ENCODE data around the gene ZNF665.
"Not testable (repeated sequence)": the region's sequence is repeated elsewhere in the genome, so short reads cannot be mapped to it uniquely, and the experiment has no call there.

ZNF665 gene

DNA sequence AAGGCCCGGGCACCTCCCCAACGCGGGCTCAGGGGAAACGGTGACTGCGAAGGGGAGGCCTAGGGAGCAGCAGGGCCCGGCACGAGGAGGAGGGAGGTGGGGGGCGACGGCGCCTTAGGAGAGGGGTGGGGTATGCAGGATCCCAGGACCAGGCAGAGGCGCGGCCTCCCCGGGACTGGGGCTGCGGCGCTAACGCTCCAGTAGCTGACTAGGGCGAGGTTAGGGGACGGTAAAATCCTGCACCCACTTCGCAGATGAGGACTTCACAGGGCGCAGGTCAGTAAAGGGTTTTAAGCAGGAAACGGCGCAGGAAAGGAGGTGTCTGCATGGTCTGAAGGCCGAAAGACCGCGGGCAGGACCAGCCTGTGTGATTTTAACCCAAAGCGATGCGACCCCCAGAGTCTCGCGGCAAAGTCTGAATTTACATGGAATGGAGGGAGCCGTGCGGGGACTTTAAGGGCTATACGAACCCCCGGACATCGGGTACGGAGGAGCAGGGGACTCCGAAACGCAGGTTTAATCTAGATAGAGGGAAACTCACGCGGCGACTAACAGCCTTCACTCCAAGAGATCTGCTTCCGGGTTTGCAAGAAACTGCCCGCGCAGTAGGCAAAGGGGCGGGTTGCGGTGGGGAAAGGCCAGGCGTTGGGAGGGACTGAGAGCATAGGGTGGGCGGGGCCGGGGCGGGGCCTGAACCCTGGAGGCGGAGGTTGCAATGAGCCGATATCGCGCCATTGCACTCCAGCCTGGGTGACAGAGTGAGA lies at the start of gene ZNF665:
TSS of gene ZNF665 (minus strand) at position 588 of the 764 bp plus-strand sequence. CDS start 10,460 bp downstream, outside the sequence.
- peak; percentile 73 for DNase-seq (ENCODE audit: low read depth)

DNA sequence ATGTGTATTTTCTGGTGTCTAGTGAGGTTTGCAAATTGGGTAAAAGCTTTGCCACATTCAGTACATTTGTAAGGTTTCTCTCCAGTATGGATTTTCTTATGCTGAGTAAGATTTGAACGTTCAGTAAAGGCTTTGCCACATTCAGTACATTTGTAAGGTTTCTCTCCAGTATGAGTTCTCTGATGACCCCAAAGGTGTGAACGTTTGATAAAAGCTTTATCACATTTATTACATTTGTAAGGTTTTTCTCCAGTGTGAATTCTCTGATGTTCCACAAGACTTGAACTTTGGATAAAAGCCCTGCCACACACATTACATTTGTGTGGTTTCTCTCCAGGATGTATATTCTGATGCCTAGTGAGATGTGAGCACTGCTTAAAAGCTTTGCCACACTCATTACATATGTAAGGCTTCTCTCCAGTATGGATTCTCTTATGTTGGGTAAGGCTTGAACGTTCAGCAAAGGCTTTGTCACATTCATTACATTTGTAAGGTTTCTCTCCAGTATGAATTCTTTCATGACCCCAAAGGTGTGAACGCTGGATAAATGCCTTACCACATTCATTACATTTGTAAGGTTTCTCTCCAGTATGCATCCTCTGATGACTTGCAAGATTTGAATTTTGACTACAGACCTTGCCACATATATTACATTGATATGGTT lies 44.1 kb upstream of the ZNF665 start:
- DNase-seq (ENCODE audit: low read depth) = no peak

DNA sequence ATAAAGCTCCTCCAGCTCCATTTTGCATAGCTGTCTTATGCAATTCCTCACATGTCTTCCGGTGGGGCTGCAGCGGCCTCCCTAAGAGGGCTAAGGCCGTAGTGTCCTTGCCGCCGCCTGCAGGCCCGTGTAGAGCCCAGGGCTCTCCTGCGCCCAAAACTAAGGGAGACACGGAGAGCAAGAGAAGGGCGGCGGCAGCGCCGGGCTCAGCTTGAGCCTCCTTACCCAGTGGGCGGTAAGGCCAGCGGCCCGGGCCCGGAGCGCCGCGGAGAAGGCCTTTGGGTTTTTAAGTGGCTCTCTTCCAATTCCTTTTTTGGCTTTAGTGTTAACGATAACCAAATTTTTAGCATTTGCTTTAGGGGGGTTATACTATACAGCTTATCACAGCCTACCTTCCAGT lies 31.4 kb upstream of the ZNF665 start:
- no peak for DNase-seq (ENCODE audit: low read depth)

DNA sequence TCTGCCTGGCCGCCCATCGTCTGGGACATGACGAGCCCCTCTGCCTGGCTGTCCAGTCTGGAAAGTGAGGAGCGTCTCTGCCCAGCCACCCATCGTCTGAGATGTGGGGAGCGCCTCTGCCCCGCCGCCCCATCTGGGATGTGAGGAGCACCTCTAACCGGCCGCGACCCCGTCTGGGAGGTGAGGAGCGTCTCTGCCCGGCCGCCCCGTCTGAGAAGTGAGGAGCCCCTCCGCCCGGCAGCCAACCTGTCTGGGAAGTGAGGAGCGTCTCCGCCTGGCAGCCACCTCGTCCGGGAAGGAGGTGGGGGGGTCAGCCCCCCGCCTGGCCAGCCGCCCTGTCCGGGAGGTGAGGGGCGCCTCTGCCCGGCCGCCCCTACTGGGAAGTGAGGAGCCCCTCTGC lies 29.6 kb upstream of the ZNF665 start:
- DNase-seq (ENCODE audit: low read depth) = not testable (repeated sequence)

DNA sequence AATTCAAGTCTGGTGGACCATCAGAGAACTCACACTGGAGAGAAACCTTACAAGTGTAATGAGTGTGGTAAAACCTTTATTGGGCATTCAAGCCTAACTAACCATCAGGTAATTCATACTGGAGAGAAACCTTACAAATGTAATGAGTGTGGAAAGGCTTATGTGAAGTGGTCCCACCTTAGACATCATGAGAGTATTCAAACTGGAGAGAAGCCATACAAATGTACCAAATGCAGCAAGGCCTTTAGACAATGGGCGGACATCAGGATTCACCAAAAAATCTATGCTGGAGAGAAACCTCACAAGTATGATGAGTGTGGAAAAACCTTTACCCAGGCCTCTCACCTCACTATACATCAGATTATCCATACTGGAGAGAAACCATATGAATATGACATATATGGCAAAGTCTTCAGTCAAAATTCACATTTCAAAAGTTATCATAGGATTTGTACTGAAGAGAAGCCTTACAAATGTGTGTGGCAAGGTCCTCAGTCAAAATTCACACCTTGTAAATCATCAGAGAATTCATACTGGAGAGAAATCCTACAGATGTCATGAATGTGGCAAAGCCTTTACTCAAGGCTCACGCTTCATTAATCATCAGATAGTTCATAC lies 19.7 kb upstream of the ZNF665 start:
- no peak for DNase-seq (ENCODE audit: low read depth)

DNA sequence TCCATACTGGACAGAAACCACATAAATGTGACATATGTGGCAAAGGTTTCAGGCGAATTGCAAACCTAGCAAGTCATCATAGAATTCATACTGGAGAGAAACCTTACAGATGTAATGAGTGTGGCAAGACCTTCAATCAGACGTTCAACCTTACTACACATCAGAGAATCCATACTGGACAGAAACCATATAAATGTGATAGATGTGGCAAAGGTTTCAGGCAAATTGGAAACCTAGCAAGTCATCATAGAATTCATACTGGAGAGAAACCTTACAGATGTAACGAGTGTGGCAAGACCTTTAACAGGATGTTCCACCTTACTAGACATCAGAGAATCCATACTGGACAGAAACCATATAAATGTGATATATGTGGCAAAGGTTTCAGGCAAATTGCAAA lies 18.4 kb upstream of the ZNF665 start:
- not testable (repeated sequence) for DNase-seq (ENCODE audit: low read depth)

DNA sequence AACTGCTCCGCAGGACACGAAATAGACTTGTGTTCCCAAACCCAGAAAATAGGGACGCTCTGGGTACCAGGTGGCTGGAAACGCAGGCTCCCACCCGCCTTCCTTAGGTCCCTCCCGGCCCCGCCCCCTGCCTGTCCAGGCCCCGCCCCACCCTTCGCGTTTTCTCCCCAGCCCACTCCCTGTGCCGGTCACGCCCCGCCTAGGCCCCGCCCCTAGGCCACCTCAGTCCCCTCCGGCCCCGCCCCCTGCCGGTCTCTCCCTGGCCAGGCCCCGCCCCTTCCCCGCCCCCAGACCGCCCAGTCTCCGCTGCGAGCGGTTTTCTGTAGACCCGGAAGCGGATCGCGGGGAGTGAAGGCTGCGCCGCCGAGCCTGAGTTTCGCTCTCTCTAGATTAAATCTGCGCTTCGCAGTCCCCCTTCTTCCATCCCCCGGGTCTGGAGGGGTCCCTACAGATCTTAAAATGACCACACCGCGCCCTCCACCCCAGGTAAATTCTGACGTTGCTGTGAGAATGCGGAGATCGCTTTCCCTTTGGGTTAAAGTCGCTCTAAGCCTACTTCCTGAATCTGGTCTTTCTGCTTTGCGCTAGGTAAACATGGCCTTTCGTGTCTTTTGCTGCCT lies 3.7 kb upstream of the ZNF665 start:
- DNase-seq (ENCODE audit: low read depth) = peak; percentile 93

DNA sequence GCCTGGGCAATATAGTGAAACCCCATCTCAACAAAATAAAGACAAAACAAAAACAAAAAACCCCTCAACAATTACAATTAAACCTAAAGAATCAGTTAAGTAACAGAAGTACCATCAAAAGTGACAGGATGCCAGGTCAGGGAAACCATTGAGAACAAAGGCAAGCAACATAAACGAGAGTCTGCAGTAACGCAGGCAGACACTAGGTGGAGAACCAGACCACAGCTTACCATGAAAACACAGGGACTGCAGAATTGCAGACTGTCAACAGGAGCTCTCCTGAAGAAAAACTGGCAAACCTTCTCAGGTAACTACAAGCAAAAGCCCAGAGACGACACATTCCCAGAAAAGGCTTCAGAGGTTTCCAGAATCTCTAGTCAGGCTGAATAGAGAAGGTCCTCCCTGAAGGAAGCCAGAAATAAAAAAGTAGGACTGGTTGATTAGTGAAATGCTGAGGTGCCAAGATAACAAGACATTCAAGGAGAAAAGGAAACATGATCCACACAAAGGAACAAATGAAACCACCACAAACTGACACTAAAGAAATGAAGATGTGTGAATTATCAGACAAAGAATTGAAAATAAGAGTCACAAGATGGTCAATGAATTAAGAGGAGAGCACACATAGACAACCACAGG lies 2.2 kb upstream of the ZNF665 start:
- DNase-seq (ENCODE audit: low read depth) = peak; percentile 41

DNA sequence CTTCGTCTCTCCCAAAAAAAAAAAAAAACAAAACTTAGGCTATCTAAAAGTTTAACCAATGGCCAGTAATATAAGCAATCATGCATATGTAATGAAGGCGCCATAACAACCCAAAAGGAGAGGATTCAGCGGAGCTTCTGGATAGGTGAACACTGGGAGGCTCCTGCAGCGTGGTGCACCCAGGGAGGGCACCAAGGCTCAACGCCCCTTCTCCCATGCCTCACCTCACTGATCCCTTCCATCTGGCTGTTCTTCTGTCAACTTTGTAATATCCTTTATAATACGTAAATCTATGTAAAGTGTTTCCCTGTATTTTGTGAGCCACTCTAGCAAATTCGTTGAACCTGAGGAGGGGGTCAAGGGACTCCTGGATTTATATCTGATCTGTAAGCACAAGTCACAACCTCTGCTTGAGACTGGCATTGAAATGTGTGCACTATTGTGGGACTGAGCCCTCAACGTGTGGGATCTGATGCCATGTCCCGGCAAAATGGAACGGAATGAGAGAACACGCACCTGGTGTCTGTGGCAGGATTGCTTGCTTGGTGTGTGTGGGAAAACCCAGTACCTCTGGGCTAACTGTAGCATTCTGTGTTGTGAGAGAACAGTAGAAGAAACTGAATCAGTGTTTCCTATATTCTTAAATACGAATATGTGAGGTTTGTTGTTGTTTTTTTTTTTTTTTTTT lies 521 bp upstream of the ZNF665 start:
- DNase-seq (ENCODE audit: low read depth) = no peak

DNA sequence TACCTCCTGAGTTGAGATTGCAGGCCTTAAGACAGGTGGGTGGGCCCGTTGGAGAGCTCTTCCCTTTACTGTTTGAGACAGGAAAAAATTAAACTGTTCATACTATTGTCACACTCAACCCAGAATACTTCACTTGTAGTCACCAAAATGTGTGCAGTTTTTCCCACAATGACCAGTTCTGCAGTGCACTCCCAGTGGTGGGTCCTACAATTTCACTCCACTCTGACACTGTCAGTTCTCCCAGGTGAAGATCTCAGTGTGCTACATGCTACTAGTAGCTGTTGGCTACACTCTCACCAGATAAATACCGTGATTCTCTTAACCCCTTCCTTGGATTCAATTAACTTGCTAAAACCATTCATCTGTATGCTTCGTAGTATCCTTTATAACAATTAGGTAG lies 2.9 kb downstream of the ZNF665 start:
- DNase-seq (ENCODE audit: low read depth) = no peak

DNA sequence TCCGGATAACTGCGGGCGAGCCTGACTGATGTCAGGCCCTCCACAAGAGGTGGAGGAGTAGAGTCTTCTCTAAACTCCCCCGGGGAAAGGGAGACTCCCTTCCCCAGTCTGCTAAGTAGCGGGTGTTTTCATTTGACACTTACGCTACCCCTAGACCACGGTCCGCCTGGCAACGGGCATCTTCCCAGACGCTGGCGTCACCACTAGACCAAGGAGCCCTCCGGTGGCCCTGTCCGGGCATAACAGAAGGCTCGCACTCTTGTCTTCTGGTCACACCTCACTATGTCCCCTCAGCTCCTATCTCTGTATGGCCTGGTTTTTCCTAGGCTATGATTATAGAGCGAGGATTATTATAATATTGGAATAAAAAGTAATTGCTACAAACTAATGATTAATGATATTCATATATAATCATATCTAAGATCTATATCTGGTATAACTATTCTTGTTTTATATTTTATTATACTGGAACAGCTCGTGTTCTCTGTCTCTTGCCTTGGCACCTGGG lies 3.4 kb downstream of the ZNF665 start:
- DNase-seq (ENCODE audit: low read depth) = not testable (repeated sequence)

DNA sequence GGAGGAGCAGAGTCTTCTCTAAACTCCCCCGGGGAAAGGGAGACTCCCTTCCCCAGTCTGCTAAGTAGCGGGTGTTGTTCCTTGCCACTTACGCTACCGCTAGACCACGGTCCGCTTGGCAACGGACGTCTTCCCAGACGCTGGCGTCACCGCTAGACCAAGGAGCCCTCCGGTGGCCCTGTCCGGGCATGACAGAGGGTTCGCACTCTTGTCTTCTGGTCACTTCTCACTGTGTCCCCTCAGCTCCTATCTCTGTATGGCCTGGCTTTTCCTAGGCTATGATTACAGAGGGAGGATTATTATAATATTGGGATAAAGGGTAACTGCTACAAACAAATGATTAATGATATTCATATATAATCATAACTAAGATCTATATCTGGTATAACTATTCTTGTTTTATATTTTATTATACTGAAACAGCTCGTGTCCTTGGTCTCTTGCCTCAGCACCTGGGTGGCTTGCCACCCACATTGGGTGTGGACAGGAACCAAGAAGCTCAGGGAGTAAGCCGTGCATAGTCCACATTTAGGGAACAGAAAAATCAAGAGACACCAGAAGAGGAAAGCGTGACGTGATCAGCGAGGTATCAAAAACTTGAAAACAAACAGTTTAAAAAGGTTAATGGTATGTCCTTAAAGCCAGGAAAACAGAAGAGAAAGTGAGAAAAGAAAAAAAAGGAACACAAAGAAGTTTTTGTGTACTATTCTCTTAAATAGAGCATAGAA lies 7.8 kb downstream of the ZNF665 start:
- DNase-seq (ENCODE audit: low read depth) = not testable (repeated sequence)

DNA sequence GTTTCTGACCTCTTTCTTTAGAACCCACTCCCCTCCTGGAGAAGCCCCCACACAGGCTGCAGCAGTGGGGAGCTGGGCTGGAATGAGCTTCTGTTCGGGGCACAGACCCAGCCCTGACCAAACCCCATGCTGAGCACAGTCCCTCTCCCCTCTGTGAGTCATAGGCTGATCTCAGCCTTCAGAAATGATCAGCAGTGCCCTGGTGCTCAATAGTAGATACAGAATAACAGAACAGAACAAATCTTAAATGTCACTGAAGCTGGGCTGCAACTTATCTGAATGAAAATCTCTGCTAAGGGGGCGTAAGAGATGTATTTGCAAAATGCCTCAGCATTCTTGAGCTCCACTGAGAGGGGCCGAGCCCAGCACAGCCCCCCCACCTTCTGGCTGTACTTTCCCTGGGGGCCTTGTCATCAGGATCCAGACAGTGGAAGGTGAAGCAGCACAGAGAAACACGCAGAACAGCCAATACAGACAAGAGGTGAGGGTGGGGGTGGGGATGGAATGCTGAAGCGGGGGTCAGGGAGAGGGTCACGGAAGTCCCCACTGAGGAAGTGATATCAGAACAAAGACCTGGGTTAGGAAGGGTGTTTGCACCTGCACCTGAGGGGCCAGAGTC lies 9.9 kb downstream of the ZNF665 start:
- DNase-seq (ENCODE audit: low read depth) = no peak

DNA sequence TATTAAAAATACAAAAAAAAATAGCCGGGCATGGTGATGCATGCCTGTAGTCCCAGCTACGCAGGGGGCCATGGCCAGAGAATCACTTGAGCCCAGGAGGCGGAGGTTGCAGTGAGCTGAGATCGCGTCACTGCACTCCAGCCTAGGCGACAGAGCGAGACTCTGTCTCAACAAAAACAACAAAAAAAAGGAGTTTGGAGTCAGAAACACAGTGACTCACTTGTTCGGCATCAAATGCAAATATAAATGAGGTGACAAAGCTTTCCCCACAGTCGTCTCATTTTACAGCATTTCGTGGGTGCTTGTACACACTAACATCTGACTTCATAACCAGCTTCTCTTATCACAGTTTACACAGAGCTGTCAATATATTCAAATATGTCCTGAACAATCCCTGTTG lies 11.0 kb downstream of the ZNF665 start:
- DNase-seq (ENCODE audit: low read depth) = no peak

DNA sequence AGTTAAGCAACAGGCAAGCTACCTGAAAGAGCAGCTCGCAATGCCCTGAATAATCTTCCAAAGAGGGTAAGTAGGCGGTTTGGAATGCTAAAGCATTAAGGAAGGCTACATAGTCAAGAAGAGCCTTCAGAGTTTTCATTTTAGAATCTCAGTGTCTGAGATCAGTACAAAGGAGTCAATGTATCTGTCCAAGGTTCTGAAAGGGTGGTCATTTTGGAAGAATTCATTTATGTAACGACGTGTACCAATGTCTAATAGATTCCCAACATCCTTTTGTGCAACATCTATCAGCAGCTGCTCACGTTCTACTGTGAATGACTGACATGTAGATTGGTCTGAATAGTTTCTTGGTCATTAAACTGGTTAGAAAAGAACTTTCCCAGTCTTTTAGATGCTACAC lies 15.2 kb downstream of the ZNF665 start:
- no peak for DNase-seq (ENCODE audit: low read depth)

DNA sequence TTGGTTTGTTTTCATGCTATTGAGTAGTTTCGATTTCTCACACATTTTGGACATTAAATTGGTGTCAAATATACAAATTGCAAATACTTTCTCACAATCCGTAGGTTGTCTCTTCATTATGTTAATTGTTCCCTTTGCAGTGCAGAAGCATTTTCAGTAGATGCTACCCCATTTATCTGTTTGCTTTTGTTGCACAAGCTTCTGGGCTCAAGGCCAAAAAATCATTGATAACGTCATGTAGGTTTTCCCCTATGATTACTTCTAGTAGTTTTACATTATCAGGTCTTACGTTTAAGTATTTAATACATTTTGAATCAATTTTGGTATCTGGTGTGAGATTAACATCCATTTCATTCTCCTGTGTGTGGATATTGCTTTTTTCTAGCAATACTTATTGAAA lies 20.3 kb downstream of the ZNF665 start:
- no peak for DNase-seq (ENCODE audit: low read depth)

DNA sequence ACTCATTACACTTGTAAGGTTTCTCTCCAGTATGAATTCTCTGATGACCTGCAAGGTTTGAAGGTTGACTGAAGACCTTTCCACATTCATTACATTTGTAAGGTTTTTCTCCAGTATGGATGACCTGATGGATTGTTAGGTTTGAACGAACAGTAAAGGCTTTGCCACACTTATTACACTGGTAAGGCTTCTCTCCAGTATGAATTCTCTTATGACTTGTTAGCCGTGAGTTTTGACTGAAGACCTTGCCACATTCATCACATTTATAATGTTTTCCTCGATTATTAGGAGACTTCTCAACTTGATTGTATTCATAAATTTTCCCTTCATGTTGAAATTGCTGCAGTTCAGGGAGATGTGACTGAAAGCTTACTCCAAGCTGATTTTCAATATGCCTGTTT lies 27.5 kb downstream of the ZNF665 start:
- no peak for DNase-seq (ENCODE audit: low read depth)

DNA sequence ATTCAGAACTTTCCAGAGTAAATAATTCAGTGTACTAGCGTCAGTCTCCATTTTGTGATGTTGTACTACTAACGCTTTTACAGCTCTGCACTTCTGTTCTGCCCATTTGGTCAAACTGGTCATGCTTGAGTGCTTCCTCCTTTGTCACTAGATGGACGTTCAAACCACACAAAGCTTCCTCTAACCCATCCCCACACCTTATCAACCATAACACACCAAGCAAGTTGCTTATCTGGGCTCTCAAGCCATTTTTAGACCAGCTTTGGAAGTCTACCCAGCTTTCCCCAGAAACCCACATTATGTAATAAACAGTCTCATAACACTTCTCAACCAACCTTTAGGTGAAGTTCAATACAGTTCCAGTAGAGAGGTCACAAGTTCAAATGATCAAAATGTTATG lies 32.0 kb downstream of the ZNF665 start:
- DNase-seq (ENCODE audit: low read depth) = no peak

DNA sequence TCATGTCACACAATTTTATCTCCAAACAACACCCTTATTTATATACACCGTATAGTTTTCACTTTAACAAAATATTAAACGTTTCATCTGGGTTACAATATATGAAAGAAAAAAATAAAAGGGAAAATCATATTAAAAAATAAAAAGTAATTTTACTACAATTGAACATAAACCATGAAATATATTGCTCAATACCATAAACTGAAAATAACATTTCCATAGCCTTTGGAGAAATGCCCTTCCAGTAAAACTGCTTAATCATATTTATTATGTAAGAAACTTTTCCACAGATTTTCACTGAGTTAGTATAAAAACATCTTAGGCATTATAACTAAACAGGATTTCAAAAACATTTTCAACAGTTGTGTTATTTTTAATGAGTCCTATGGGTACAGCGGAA lies 32.8 kb downstream of the ZNF665 start:
- DNase-seq (ENCODE audit: low read depth) = no peak

DNA sequence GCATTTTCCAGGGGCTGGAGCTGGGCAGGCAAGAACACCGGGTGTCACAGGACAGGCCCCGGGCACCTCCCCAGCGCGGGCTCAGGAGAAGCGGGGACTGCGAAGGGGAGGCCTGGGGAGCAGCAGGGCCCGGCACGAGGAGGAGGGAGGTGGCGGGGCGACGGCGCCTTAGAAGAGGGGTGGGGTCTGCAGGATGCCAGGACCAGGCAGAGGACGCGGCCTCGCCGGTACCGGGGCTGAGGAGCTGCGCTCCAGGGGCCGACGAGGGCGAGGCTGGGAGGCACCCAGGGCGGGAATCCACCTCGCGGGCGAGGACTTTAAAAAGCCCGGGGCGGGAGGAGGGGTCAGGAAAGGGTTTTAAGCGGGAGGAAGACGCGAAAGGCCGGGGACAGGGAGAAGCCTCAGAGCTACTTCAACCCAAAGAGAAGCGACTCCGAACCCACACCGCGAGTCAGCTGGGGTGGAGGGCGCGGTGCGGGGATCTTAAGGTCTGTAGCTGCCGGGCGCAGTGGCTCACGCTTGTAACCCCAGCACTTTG lies 35.0 kb downstream of the ZNF665 start:
- peak; percentile 8 for DNase-seq (ENCODE audit: low read depth)

Data from activated T-cell treated with anti-CD3 and anti-CD28 coated beads for 48 hours (primary cell).